K562 (cell line): ENCODE data around the gene LZTR1. TPM values are rescaled to one million over a fixed set of nuclear protein-coding genes. Genes with fewer than 3 reads are reported as not detected.

Source experiments
- HCFC1 ChIP-seq: IDR thresholded peaks from 2 replicates; pipeline ENCODE4 v1.6.1; 2012; ENCODE audit warnings: low read depth, low read length, improper control_type of control experiment
- HNRNPL ChIP-seq: fragments of 200-400 bp; formaldehyde crosslinking; IDR thresholded peaks from 2 replicates; pipeline ENCODE4 v1.6.1; 2017; ENCODE audit warnings: low read depth, mild to moderate bottlenecking, low read length
- ZNF77 ChIP-seq: fragments of 250-450 bp; sonication (Bioruptor Pico); IDR thresholded peaks from 2 replicates; pipeline ENCODE4 v1.5.0; 2020
- ZSCAN32 ChIP-seq: fragments of 450-650 bp; formaldehyde crosslinking; IDR thresholded peaks from 2 replicates; pipeline ENCODE4 v1.4.0; 2020; ENCODE audit warnings: mild to moderate bottlenecking, moderate library complexity
- polyA plus RNA-seq, 8 experiments: library from polyadenylated mRNA; depleted of rRNA in 4 of 8; stranded (reverse) in 5 of 8; unstranded in 3 of 8; fragments of >200 nt; fragmentation: Nextera tagmentation in 2 of 8; fragmentation: Illumina TruSeq in 1 of 8; extraction: Ambion mirVana in 2 of 8; extraction: Trizol in 1 of 8; gene quantifications; 2 replicates each; pipeline versions ENCODE4 v1.2.1 to v1.2.3, GENCODE V29; 2011 to 2014; ENCODE audit warnings: inconsistent platforms in 1 of 8, missing spikeins in 1 of 8
- total RNA-seq, 7 experiments: library from RNA; depleted of rRNA in 6 of 7; stranded (reverse); fragments of >200 nt in 6 of 7; fragmentation: Illumina TruSeq in 2 of 7; extraction: Trizol in 2 of 7; gene quantifications; 2 replicates each; pipeline versions ENCODE4 v1.2.1 to v1.2.3, GENCODE V29; 2011 to 2021; ENCODE audit warnings: low replicate concordance in 1 of 7
- TF ChIP-seq, protein P1 (sequence below), 2 experiments: fragments of 450-650 bp; formaldehyde crosslinking in 1 of 2; IDR thresholded peaks; 2 replicates each; pipeline versions ENCODE4 v1.4.0 to v1.6.1; 2014 to 2020; ENCODE audit warnings: mild to moderate bottlenecking in 2 of 2, borderline replicate concordance in 1 of 2, low read depth in 1 of 2
- TF ChIP-seq, protein P2 (sequence below): fragments of 450-650 bp; formaldehyde crosslinking; IDR thresholded peaks from 2 replicates; pipeline ENCODE4 v1.4.0; 2020; ENCODE audit warnings: mild to moderate bottlenecking
- TF ChIP-seq, protein P3 (sequence below), 3 experiments: fragments of 200-800 bp in 1 of 3; fragments of 250-450 bp in 1 of 3; fragments of 450-650 bp in 1 of 3; sonication (Bioruptor Pico) in 1 of 3; sonication (Bioruptor generic) in 1 of 3; formaldehyde crosslinking in 1 of 3; IDR thresholded peaks; 2 replicates each; pipeline versions ENCODE4 v1.6.1 to v1.8.0; 2016 to 2022; ENCODE audit warnings: mild to moderate bottlenecking in 2 of 3, missing genetic modification characterization in 2 of 3, missing compliant biosample characterization in 1 of 3, moderate library complexity in 1 of 3

The LZTR1 gene
- total and polyA plus RNA-seq, 9 of the 15 experiments (the other 6 are each of a cell fraction or from before 2014, with no cell fraction given): 2.2 to 135 (median 63.0) TPM

- TF ChIP-seq, protein P1, sequence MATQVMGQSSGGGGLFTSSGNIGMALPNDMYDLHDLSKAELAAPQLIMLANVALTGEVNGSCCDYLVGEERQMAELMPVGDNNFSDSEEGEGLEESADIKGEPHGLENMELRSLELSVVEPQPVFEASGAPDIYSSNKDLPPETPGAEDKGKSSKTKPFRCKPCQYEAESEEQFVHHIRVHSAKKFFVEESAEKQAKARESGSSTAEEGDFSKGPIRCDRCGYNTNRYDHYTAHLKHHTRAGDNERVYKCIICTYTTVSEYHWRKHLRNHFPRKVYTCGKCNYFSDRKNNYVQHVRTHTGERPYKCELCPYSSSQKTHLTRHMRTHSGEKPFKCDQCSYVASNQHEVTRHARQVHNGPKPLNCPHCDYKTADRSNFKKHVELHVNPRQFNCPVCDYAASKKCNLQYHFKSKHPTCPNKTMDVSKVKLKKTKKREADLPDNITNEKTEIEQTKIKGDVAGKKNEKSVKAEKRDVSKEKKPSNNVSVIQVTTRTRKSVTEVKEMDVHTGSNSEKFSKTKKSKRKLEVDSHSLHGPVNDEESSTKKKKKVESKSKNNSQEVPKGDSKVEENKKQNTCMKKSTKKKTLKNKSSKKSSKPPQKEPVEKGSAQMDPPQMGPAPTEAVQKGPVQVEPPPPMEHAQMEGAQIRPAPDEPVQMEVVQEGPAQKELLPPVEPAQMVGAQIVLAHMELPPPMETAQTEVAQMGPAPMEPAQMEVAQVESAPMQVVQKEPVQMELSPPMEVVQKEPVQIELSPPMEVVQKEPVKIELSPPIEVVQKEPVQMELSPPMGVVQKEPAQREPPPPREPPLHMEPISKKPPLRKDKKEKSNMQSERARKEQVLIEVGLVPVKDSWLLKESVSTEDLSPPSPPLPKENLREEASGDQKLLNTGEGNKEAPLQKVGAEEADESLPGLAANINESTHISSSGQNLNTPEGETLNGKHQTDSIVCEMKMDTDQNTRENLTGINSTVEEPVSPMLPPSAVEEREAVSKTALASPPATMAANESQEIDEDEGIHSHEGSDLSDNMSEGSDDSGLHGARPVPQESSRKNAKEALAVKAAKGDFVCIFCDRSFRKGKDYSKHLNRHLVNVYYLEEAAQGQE (IDR thresholded peaks at IDR 0.05; ENCODE audit: borderline replicate concordance): no peak
- TF ChIP-seq, protein P1 (CRISPR knock-in tag; IDR thresholded peaks at IDR 0.05; ENCODE audit: low read depth): 0 out of 2 replicates have a peak, but pooled peaks have one; percentile 25
- TF ChIP-seq HNRNPL: 0 out of 2 replicates have a peak, but pooled peaks have one; percentile 18
- TF ChIP-seq HCFC1: 0 out of 2 replicates have a peak, but pooled peaks have one; percentile 36
- TF ChIP-seq ZNF77 (CRISPR knock-in tag): 0 out of 2 replicates have a peak, but pooled peaks have one; percentile 82
- TF ChIP-seq ZSCAN32 (CRISPR knock-in tag): no peak
- TF ChIP-seq, protein P2, sequence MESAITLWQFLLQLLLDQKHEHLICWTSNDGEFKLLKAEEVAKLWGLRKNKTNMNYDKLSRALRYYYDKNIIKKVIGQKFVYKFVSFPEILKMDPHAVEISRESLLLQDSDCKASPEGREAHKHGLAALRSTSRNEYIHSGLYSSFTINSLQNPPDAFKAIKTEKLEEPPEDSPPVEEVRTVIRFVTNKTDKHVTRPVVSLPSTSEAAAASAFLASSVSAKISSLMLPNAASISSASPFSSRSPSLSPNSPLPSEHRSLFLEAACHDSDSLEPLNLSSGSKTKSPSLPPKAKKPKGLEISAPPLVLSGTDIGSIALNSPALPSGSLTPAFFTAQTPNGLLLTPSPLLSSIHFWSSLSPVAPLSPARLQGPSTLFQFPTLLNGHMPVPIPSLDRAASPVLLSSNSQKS (CRISPR knock-in tag): no peak
- TF ChIP-seq, protein P3, sequence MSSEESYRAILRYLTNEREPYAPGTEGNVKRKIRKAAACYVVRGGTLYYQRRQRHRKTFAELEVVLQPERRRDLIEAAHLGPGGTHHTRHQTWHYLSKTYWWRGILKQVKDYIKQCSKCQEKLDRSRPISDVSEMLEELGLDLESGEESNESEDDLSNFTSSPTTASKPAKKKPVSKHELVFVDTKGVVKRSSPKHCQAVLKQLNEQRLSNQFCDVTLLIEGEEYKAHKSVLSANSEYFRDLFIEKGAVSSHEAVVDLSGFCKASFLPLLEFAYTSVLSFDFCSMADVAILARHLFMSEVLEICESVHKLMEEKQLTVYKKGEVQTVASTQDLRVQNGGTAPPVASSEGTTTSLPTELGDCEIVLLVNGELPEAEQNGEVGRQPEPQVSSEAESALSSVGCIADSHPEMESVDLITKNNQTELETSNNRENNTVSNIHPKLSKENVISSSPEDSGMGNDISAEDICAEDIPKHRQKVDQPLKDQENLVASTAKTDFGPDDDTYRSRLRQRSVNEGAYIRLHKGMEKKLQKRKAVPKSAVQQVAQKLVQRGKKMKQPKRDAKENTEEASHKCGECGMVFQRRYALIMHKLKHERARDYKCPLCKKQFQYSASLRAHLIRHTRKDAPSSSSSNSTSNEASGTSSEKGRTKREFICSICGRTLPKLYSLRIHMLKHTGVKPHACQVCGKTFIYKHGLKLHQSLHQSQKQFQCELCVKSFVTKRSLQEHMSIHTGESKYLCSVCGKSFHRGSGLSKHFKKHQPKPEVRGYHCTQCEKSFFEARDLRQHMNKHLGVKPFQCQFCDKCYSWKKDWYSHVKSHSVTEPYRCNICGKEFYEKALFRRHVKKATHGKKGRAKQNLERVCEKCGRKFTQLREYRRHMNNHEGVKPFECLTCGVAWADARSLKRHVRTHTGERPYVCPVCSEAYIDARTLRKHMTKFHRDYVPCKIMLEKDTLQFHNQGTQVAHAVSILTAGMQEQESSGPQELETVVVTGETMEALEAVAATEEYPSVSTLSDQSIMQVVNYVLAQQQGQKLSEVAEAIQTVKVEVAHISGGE (CRISPR knock-in tag; IDR thresholded peaks at IDR 0.05): 0 out of 6 replicates have a peak, but pooled peaks of 1 of the 3 experiments have one; percentile 32
Observed at GRCh38 chr22:21012446-21013407, 30.6 kb downstream of the LZTR1 start (continued).
